SK-N-DZ (cell line): ENCODE measurements around the gene PDE9A.
"Not testable (repeated sequence)": the region's sequence is repeated elsewhere in the genome, so short reads cannot be mapped to it uniquely, and the experiment has no call there.

Source experiments
- DNase-seq: peaks from one replicate; pipeline ENCODE4 v3.0.0-alpha.2; 2015; ENCODE audit warnings: low spot score

Gene PDE9A

DNA sequence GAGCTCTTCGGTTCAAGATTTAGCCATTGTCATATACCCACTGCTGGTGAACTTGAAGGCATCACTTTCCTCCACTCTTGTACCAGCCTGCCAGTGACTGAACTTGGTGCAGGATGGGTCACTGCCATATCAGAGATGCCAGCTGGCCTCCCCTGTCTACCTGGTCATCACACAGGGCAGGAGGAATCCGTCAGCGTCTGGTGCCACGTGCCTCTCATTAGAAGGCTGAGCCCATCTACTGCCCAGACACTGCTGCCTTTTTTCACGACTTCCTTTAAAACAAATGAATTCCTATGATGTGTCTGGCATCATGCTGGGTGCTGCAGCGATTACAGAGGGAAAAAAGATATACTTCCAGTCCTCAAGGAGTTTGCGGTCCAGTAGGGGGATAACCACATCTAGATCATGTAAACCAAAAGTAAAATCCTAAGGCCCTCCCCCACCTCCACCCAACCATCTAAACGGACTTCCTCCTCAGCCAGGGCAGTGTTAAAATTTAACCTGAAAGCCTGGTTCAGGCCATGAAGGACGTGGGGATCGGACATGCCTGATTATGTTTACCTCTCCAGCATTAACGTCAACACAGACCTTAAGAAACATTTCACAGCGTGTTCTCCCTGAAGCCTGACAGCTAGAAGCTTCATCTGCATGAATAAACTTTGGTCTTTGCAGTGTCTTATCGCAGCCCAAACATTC is 29.2 kb upstream of the PDE9A start:
- DNase-seq = no peak

GRCh38 chr21:42624936-42625335 is 28.5 kb upstream of the PDE9A start:
- DNase-seq = no peak

GRCh38 chr21:42626171-42626570 is 27.2 kb upstream of the PDE9A start:
- DNase-seq = no peak

- DNase-seq = no peak
Observed at GRCh38 chr21:42627527-42628289, 25.7 kb upstream of the PDE9A start.

- not testable (repeated sequence) for DNase-seq
Observed at GRCh38 chr21:42628466-42629061, 24.9 kb upstream of the PDE9A start.

GRCh38 chr21:42629933-42630589 is 23.4 kb upstream of the PDE9A start:
- no peak for DNase-seq

- DNase-seq = no peak
Observed at GRCh38 chr21:42630626-42631025, 22.8 kb upstream of the PDE9A start.

GRCh38 chr21:42631142-42631541 is 22.3 kb upstream of the PDE9A start:
- DNase-seq = no peak

GRCh38 chr21:42632336-42632751 is 21.1 kb upstream of the PDE9A start:
- no peak for DNase-seq

GRCh38 chr21:42632771-42633690 is 20.4 kb upstream of the PDE9A start:
- no peak for DNase-seq

DNA sequence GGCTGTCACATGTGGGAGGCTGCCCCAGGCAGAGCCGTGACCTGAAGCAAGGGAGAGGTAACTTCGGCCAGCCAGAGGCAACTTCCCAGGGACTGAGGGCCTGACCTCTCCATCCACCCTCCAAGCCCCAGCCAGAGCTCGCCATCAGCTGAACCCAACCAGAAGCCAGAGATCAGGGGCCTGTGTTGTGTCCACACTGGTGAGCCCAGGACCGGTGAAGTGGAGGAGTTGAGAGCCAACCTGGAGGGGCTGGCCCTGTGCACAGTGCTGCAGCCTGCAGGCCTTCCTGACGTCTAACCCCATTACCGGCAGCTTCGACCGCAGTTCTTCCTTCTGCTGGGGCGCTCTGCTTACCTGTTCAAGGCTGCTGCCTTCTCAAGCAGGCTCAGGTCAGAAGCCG is 19.6 kb upstream of the PDE9A start:
- DNase-seq = no peak

DNA sequence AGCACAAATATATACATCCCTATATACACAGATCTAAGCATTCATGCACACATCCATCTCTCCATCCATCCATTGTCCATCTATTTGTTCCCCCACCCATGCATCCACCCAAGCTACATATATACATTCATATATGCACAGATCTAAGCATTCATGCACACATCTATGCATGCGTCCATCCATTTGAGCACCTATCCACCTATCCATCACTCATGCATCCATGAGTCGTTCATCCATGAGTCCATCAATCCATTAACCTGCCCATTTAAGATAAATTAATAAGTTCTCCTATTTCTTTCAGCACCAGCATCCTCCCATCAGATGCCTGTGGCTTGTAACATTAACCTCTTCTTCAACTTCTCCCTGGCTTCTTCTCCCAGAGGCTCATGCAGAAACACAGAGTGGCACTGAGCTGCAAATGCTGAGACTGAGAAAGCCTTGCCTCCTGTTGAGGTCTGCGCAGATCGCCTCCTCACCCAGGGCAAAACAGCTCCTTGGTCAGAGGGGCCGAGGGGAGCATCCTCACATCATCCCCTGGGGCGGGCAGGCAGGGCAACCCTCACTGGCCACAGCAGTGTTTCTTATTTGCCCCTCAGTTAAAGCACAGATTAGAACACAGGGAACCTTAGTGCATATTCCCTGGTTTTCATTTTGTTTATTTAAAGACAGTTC is 17.4 kb upstream of the PDE9A start:
- no peak for DNase-seq

- DNase-seq = no peak
Observed at GRCh38 chr21:42636520-42637266, 16.7 kb upstream of the PDE9A start.

DNA sequence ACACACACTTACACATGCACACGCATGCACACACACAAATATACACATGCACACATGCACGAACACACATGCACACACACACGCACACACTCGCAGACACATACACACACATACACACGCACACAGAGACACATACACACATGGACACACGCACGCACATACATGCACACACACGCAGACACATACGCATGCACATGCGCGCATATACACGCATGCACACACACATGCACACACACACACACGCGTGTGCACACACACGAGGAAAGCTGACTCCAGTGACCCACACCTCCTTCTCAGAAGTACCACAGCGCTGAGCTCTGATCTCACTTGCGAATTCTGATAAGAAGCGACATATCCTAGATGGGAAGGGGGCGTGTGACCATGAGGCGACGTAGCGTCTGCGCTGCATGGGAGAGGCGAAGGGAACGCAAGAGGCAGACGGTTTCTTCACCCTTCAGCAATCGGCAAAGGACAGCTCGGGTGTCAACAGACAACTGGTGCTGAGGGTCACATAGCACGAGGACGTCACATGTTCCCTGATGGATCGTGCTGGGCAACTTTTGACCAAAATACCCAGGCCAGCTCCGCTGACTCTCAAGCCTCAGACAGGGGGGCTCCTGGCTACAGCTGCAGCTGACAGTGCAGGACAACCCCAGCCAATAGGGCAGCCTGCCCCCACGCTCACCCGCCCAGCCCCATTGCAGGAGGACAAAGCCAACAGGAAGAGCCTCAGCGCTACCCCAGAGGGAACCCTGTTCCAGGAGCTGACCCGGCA is 16.0 kb upstream of the PDE9A start:
- no peak for DNase-seq

DNA sequence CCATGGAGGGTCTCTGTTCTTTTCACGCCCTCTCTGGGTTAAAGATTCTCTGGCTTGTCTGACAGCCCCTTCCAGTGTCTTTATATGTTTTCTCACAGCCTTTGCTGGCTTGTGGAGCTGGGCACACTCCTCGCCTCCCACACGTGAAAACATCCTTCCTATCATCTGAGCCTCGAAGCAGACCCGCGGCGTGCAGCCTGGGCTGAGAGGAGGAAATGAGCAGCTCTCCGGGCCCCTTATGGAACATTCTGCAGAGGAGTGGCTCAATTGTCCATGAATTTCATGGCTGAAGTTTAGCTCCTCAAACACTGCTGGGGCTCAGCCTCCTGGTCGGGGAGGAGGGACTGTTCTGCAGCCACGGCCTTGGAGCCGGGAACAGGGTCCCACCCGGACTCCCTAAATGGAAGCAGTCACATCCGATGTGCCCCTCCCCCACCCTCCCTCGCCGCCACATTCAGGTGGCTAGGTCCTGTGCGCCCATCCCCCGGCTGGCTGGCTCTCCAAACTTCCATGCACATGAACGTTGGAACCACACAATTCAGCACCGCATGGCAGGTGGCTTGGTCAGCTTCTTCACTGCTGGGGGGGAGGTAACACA is 15.1 kb upstream of the PDE9A start:
- no peak for DNase-seq

- DNase-seq = no peak
Observed at GRCh38 chr21:42639646-42640152, 13.7 kb upstream of the PDE9A start.

- DNase-seq = no peak
Observed at GRCh38 chr21:42640486-42640885, 12.9 kb upstream of the PDE9A start.
